Measurements from ENCODE around the gene NPM3. TPM values are rescaled to one million over a fixed set of nuclear protein-coding genes. Genes with fewer than 3 reads are reported as not detected.

The NPM3 gene
- total and polyA plus RNA-seq, 2 of the 4 experiments (the other 2 are of a cell fraction) = 84.1 to 112 TPM

- Histone ChIP-seq H2AK9ac (replicated peaks; ENCODE audit: low read depth, low read length, poor library complexity) (no peak overlapping the region), H4K5ac (ENCODE audit: low read depth, low read length) (no peak overlapping the region), H3K4ac (ENCODE audit: low read depth, low read length) (no peak overlapping the region), H3K9me3 (ENCODE audit: control insufficient read depth, insufficient read depth, low read length) (no peaks in the 10 kb centered on the region), H3K27ac (ENCODE audit: insufficient read depth, low read length) (no peak overlapping the region), H4K91ac (ENCODE audit: insufficient read depth, low read depth, low read length) (no peak overlapping the region), H4K20me1 (ENCODE audit: insufficient read depth, low read length) (peaks cover 8% of the 10 kb centered on the region), H3K9ac (ENCODE audit: low read depth, low read length) (no peak overlapping the region), H3K79me1 (ENCODE audit: low read depth in 1 of 2, low read length in 2 of 2) (peaks cover 0 to 25% of the 10 kb centered on the region in 2 experiments; a peak in 2 of 4 replicates), H3K27me3 (ENCODE audit: control insufficient read depth, insufficient read depth, low read length) (no peaks in the 10 kb centered on the region), H2AK5ac (ENCODE audit: low read depth, low read length) (no peak overlapping the region), H2BK5ac (ENCODE audit: low read depth, low read length, poor library complexity, severe bottlenecking) (no peak overlapping the region), H3K56ac (ENCODE audit: extremely low read depth, insufficient read depth, low read length) (no peak overlapping the region), H2BK120ac (ENCODE audit: low read depth, low read length) (no peak overlapping the region), H3K18ac (ENCODE audit: low read depth, low read length) (no peak overlapping the region), H3K9me1 (ENCODE audit: insufficient read depth, low read length) (peaks cover 26% of the 10 kb centered on the region), H3K4me2 (ENCODE audit: low read depth, low read length) (no peak overlapping the region), H2BK20ac (ENCODE audit: low read depth, low read length) (no peak overlapping the region), H3K36me3 (ENCODE audit: control insufficient read depth, insufficient read depth, low read length) (no peaks in the 10 kb centered on the region; the same call in 1 of the 2 replicates), H2AFZ (replicated peaks; ENCODE audit: low read length, poor library complexity) (no peak overlapping the region), H3K23ac (ENCODE audit: low read depth, low read length) (no peak overlapping the region), H4K8ac (ENCODE audit: low read depth in 2 of 2, low read length in 2 of 2) (no peak overlapping the region), H3K14ac (replicated peaks; ENCODE audit: low read depth, low read length) (no peak overlapping the region), H3K4me3 (ENCODE audit: insufficient read depth, low read depth, low read length) (no peak overlapping the region), H3K4me1 (ENCODE audit: control insufficient read depth, insufficient read depth, low read length) (peaks cover 6% of the 10 kb centered on the region), H2BK15ac (ENCODE audit: low read depth, low read length) (no peak overlapping the region)
- ATAC-seq (ENCODE audit: low read depth) (no peak), DNase-seq (no peak)
- in situ Hi-C loops (cut with MboI; ENCODE audit: low sequenced_read_pairs) = no loop called here
- ChIA-PET CTCF (no interaction called here), POLR2A (ENCODE audit: unreplicated experiment) (no interaction called here)
- no TSS peak for BruUV-seq (replicated peaks)
- no CpG with 5 or more reads among the region's 5 CpGs for WGBS, 2 experiments (ENCODE audit: extremely low coverage in 2 of 2, insufficient read length in 1 of 2)
- dilution Hi-C loops (cut with HindIII; ENCODE audit: low sequenced_read_pairs, unreplicated experiment) = no loop called here
- no peak for TF ChIP-seq USF2 (IDR thresholded peaks at IDR 0.05; ENCODE audit: low read depth, low read length)
- TF ChIP-seq FOS (IDR thresholded peaks at IDR 0.05; ENCODE audit: low read depth, low read length) = no peak
- no peak for TF ChIP-seq RCOR1 (IDR thresholded peaks at IDR 0.05; ENCODE audit: insufficient replicate concordance, low read length)
- no peak for TF ChIP-seq MAZ (IDR thresholded peaks at IDR 0.05; ENCODE audit: borderline replicate concordance, low read depth, low read length)
- no peak for TF ChIP-seq ELK1 (IDR thresholded peaks at IDR 0.05; ENCODE audit: borderline replicate concordance, low read depth, low read length)
- TF ChIP-seq CTCF (conservative IDR thresholded peaks at IDR 0.05; ENCODE audit: low read depth, low read length) = no peak
- no peak for TF ChIP-seq RFX5 (IDR thresholded peaks at IDR 0.05; ENCODE audit: low read depth, low read length)
- TF ChIP-seq CEBPB (IDR thresholded peaks at IDR 0.05; ENCODE audit: low read depth, low read length) = no peak
- no peak for TF ChIP-seq MAFK (IDR thresholded peaks at IDR 0.05; ENCODE audit: low read depth, low read length)
- TF ChIP-seq RAD21 (IDR thresholded peaks at IDR 0.05; ENCODE audit: low read length) = no peak
- no peak for TF ChIP-seq CHD1 (IDR thresholded peaks at IDR 0.05; ENCODE audit: low read depth, low read length)
- TF ChIP-seq NFE2L2 (IDR thresholded peaks at IDR 0.05; ENCODE audit: low read depth, low read length) = no peak
- no peak for TF ChIP-seq SMC3 (IDR thresholded peaks at IDR 0.05; ENCODE audit: low read depth, low read length)
- intact Hi-C loops (cut with micrococcal nuclease) = no loop called here
These were observed 43.7 kb upstream of the NPM3 start for GRCh38 chr10:101826852-101827434.
